Neuronal stem cell (in vitro differentiated cells): ENCODE data around the gene PLXNA1.

ENCODE experiments used
- DNase-seq: peaks from one replicate; pipeline ENCODE4 v3.0.0-alpha.2; 2013; ENCODE audit warnings: low spot score
- H2AFZ ChIP-seq: one replicate; pipeline ENCODE4 v1.6.1; 2013; ENCODE audit warnings: mild to moderate bottlenecking, low read length, inconsistent platforms
- H2AK5ac ChIP-seq: 2 replicates; pipeline ENCODE4 v1.6.1; 2013; ENCODE audit warnings: low read depth, mild to moderate bottlenecking, inconsistent platforms, low read length, moderate library complexity, mixed read lengths
- H2BK120ac ChIP-seq: 2 replicates; pipeline ENCODE4 v1.6.1; 2013; ENCODE audit warnings: low read depth, mild to moderate bottlenecking, inconsistent platforms, low read length, moderate library complexity, mixed read lengths
- H2BK12ac ChIP-seq: one replicate; pipeline ENCODE4 v1.6.1; 2013; ENCODE audit warnings: low read length, inconsistent platforms
- H2BK15ac ChIP-seq: 2 replicates; pipeline ENCODE4 v1.6.1; 2013; ENCODE audit warnings: mild to moderate bottlenecking, low read length, inconsistent platforms, mixed read lengths
- H2BK5ac ChIP-seq: one replicate; pipeline ENCODE4 v1.6.1; 2013; ENCODE audit warnings: inconsistent platforms, mild to moderate bottlenecking, low read length, moderate library complexity
- H3K14ac ChIP-seq: one replicate; pipeline ENCODE4 v1.6.1; 2013; ENCODE audit warnings: low read length, inconsistent platforms
- H3K18ac ChIP-seq: 2 replicates; pipeline ENCODE4 v1.6.1; 2013; ENCODE audit warnings: low read length, inconsistent platforms
- H3K23ac ChIP-seq: 2 replicates; pipeline ENCODE4 v1.6.1; 2013; ENCODE audit warnings: low read depth, mild to moderate bottlenecking, mixed read lengths, low read length, inconsistent platforms; ENCODE audit not compliant: poor library complexity
- H3K27ac ChIP-seq: replicated peaks from 3 replicates; pipeline ENCODE4 v1.5.1; 2013; ENCODE audit warnings: low read length, inconsistent platforms
- H3K27me3 ChIP-seq, 3 experiments: 2 replicates each; pipeline ENCODE4 v1.6.1; 2013; ENCODE audit warnings: low read length in 3 of 3, mild to moderate bottlenecking in 2 of 3, inconsistent platforms in 1 of 3, low read depth in 1 of 3, mixed read lengths in 1 of 3, moderate library complexity in 1 of 3; ENCODE audit not compliant: control insufficient read depth in 3 of 3, insufficient read depth in 3 of 3
- H3K36me3 ChIP-seq, 2 donors: replicated peaks in 1 of 2; 2 replicates each; pipeline ENCODE4 v1.6.1; 2013; ENCODE audit warnings: low read length in 2 of 2; ENCODE audit not compliant: control insufficient read depth in 2 of 2, insufficient read depth in 2 of 2
- H3K4ac ChIP-seq: 2 replicates; pipeline ENCODE4 v1.6.1; 2013; ENCODE audit warnings: inconsistent platforms, mild to moderate bottlenecking, low read length, moderate library complexity
- H3K4me1 ChIP-seq, 2 donors: 1 replicate in 1 of 2; 2 replicates in 1 of 2; pipeline ENCODE4 v1.6.1; 2013; ENCODE audit warnings: low read length in 2 of 2, low read depth in 1 of 2; ENCODE audit not compliant: control insufficient read depth in 2 of 2, insufficient read depth in 1 of 2
- H3K4me2 ChIP-seq: one replicate; pipeline ENCODE4 v1.6.1; 2013; ENCODE audit warnings: mild to moderate bottlenecking, low read length, inconsistent platforms; ENCODE audit not compliant: insufficient read depth, poor library complexity, severe bottlenecking
- H3K4me3 ChIP-seq, 2 donors: 2 replicates each; pipeline ENCODE4 v1.5.1; 2013; ENCODE audit warnings: low read length in 2 of 2, mild to moderate bottlenecking in 2 of 2, inconsistent platforms in 1 of 2, moderate library complexity in 1 of 2
- H3K79me1 ChIP-seq: one replicate; pipeline ENCODE4 v1.6.1; 2013; ENCODE audit warnings: low read depth, mild to moderate bottlenecking, inconsistent platforms, low read length, moderate library complexity
- H3K9ac ChIP-seq: one replicate; pipeline ENCODE4 v1.6.1; 2013; ENCODE audit warnings: mild to moderate bottlenecking, low read depth, low read length, inconsistent platforms; ENCODE audit not compliant: poor library complexity
- H3K9me3 ChIP-seq, 2 donors: replicated peaks in 1 of 2; 2 replicates each; pipeline versions ENCODE3 to v1.6.1; 2013; ENCODE audit warnings: low read length in 2 of 2, mild to moderate bottlenecking in 2 of 2, inconsistent platforms in 1 of 2, low read depth in 1 of 2, mixed read lengths in 1 of 2, moderate library complexity in 1 of 2; ENCODE audit not compliant: control insufficient read depth in 2 of 2, insufficient read depth in 1 of 2
- H4K8ac ChIP-seq: one replicate; pipeline ENCODE4 v1.6.1; 2013; ENCODE audit warnings: low read depth, mild to moderate bottlenecking, inconsistent platforms, low read length, moderate library complexity
- H4K91ac ChIP-seq: one replicate; pipeline ENCODE4 v1.6.1; 2013; ENCODE audit warnings: low read length, low read depth, mild to moderate bottlenecking, inconsistent platforms; ENCODE audit not compliant: poor library complexity
- WGBS, 2 donors: extraction: QIAGEN DNeasy Blood & Tissue Kit; methylation state at CpG; one replicate each; pipeline ENCODE4 v1.1.7; 2013; ENCODE audit warnings: missing lambda C conversion rate in 2 of 2, mixed read lengths in 1 of 2; ENCODE audit not compliant: insufficient read length in 2 of 2, insufficient replicate concordance in 1 of 2; ENCODE audit errors: extremely low coverage in 2 of 2; 5-methylcytosine and 5-hydroxymethylcytosine counted together

PLXNA1 gene

DNA sequence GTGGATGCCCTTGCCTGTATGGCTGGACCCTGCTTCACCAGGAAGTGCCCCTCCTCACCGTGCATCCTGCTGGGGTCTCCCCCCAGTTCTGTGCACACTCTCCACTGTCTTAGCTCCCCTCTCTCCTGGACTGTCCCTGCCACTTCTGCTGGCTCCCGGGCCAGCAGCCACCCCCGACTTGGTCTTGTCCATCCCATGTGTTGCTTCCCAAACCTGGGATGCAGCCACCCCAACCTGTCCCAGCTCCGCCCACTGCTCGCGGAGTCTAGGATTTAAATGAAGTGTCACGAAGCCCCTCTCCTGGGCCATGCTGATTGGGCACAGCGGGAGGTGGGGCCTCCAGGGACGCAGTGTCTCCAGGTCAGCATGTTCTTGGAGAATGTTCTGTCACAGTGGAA lies 48.5 kb downstream of the PLXNA1 start:
- peak overlapping the region; percentile 89 for H3K18ac ChIP-seq
- no peak overlapping the region for H3K4ac ChIP-seq
- H3K9ac ChIP-seq, result no peak overlapping the region
- no peak overlapping the region for H2BK12ac ChIP-seq
- H2BK120ac ChIP-seq, result no peak overlapping the region
- H3K27ac ChIP-seq, result no peak overlapping the region
- H3K4me2 ChIP-seq, result no peak overlapping the region
- H3K14ac ChIP-seq, result no peak overlapping the region
- no peak for DNase-seq
- H3K9me3 ChIP-seq, result no peaks in the 10 kb centered on the region
- H2AK5ac ChIP-seq, result no peak overlapping the region
- no peaks in the 10 kb centered on the region for H3K27me3 ChIP-seq
- H2AFZ ChIP-seq, result no peak overlapping the region
- H4K91ac ChIP-seq, result no peak overlapping the region
- no peak overlapping the region for H4K8ac ChIP-seq
- H2BK15ac ChIP-seq, result no peak overlapping the region
- no CpG with 5 or more reads among the region's 9 CpGs for WGBS, 2 donors
- peak overlapping the region; percentile 66 for H2BK5ac ChIP-seq
- H3K36me3 ChIP-seq, result peaks cover 76 to 92% of the 10 kb centered on the region in 2 donors
- no peaks in the 10 kb centered on the region for H3K4me1 ChIP-seq
- no peak overlapping the region for H3K4me3 ChIP-seq
- peaks cover 4% of the 10 kb centered on the region for H3K79me1 ChIP-seq
- H3K23ac ChIP-seq, result no peak overlapping the region

DNA sequence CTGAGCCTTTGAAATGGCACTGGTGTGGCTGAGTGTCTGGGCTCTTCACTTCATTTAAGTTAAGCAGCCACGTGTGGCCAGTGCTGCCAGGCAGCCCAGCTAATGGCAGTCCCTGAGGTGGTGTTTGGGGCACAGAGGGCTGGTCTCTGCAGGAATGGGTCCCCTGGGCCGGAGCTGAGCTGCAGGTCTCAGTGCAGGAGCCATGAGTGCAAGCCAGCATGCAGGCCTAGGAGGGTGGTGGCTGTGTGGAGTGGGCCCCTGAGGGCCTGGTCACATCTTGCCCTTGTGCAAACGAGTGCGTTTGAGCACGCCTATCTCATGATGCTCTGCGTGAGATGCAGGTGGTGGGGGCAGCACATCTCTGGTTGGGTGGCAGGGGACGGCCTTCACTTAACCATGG lies 48.9 kb downstream of the PLXNA1 start:
- no peak for DNase-seq
- Histone ChIP-seq H2BK15ac (no peak overlapping the region), H2AFZ (no peak overlapping the region), H3K9me3 (no peaks in the 10 kb centered on the region), H2BK5ac (no peak overlapping the region), H3K4ac (no peak overlapping the region), H4K8ac (no peak overlapping the region), H3K18ac (no peak overlapping the region), H2BK12ac (no peak overlapping the region), H3K27ac (no peak overlapping the region), H3K9ac (no peak overlapping the region), H3K4me3 (no peak overlapping the region), H3K4me2 (no peak overlapping the region), H3K4me1 (no peaks in the 10 kb centered on the region), H2BK120ac (no peak overlapping the region), H3K23ac (peak overlapping the region; percentile 65), H3K27me3 (no peaks in the 10 kb centered on the region), H4K91ac (no peak overlapping the region), H3K79me1 (peaks cover 4% of the 10 kb centered on the region), H2AK5ac (no peak overlapping the region), H3K36me3 (peaks cover 72 to 88% of the 10 kb centered on the region in 2 donors), H3K14ac (peak overlapping the region; percentile 38)
- no CpG with 5 or more reads among the region's 7 CpGs for WGBS, 2 donors

DNA sequence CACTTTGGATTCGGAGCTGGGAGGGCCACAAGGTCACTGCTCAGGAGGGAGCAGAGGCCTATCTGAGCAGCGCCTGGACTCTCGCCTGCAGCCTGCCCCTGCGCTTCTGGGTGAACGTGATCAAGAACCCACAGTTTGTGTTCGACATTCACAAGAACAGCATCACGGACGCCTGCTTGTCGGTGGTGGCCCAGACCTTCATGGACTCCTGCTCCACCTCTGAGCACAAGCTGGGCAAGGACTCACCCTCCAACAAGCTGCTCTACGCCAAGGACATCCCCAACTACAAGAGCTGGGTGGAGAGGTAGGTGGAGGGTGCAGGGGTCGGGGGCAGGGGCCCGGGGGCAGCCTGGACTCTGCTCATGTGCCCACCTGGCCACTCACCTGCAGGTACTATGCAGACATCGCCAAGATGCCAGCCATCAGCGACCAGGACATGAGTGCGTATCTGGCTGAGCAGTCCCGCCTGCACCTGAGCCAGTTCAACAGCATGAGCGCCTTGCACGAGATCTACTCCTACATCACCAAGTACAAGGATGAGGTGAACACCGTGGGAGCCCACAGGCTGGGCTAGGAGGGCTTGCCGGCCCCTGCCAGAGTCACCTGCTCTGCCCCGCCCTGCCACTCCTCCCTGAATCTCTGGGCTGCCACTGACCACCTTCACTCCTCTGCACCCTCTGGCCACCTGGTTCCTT lies 49.5 kb downstream of the PLXNA1 start:
- no peak overlapping the region for H2BK12ac ChIP-seq
- no peak overlapping the region for H3K9ac ChIP-seq
- no peak overlapping the region for H2BK120ac ChIP-seq
- H3K9me3 ChIP-seq, result no peaks in the 10 kb centered on the region
- no peak overlapping the region for H3K27ac ChIP-seq
- no peak overlapping the region for H3K4me2 ChIP-seq
- peaks cover 4% of the 10 kb centered on the region for H3K79me1 ChIP-seq
- no peak overlapping the region for H2BK5ac ChIP-seq
- no peak overlapping the region for H2AK5ac ChIP-seq
- no peak overlapping the region for H3K18ac ChIP-seq
- peaks cover 67 to 82% of the 10 kb centered on the region in 2 donors for H3K36me3 ChIP-seq
- no peak overlapping the region for H4K8ac ChIP-seq
- DNase-seq, result no peak
- H3K23ac ChIP-seq, result peak overlapping the region; percentile 65
- peak overlapping the region; percentile 38 for H3K14ac ChIP-seq
- H3K4me3 ChIP-seq, result no peak overlapping the region
- no CpG with 5 or more reads among the region's 21 CpGs for WGBS, 2 donors
- H3K4ac ChIP-seq, result no peak overlapping the region
- no peak overlapping the region for H2BK15ac ChIP-seq
- no peaks in the 10 kb centered on the region for H3K27me3 ChIP-seq
- H4K91ac ChIP-seq, result no peak overlapping the region
- no peaks in the 10 kb centered on the region for H3K4me1 ChIP-seq
- no peak overlapping the region for H2AFZ ChIP-seq
